ENCODE measurements around the gene MBOAT2.

Gene MBOAT2

DNA sequence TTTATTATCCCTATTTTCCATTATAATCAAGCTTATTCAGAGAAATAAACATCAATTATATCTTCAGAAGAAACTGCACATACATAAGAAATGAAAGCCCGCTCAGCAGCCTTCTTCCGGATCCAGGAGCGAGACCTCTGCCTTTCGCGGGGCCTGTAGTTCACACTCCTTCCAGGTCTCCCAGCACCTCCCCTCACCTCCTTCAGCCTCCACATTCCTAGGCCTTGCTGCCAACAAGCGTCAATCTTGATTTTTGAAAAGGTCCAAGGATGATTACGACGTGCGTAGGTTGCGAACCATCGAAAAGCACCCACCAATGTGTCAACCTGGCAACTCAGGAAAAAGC is 165.7 kb downstream of the MBOAT2 start:
- no peak overlapping the region for H2AK5ac ChIP-seq (ENCODE audit: low read length)
- H3K27ac ChIP-seq (ENCODE audit: low read depth, low read length) = no peak overlapping the region
- WGBS (ENCODE audit: extremely low coverage, insufficient coverage, insufficient read length) = no CpG with 5 or more reads among the region's 11 CpGs
- H3K23ac ChIP-seq (ENCODE audit: low read length) = no peak overlapping the region
- peaks cover 0 to 2% of the 10 kb centered on the region in 2 experiments for H3K36me3 ChIP-seq (ENCODE audit: control insufficient read depth in 1 of 2, insufficient read depth in 2 of 2, low read length in 2 of 2)
- no peak overlapping the region for H3K4ac ChIP-seq (ENCODE audit: low read depth, low read length)
- H3K4me2 ChIP-seq (ENCODE audit: low read length) = peak overlapping the region; percentile 39
- H2BK120ac ChIP-seq (ENCODE audit: insufficient read depth, low read length, poor library complexity) = no peak overlapping the region
- no peaks in the 10 kb centered on the region for H3K9me3 ChIP-seq (ENCODE audit: insufficient read depth, low read depth, low read length)
- no peak overlapping the region for H2BK12ac ChIP-seq (ENCODE audit: low read length)
- H2AFZ ChIP-seq (ENCODE audit: insufficient read depth, low read length, poor library complexity) = no peak overlapping the region
- H3K9ac ChIP-seq (ENCODE audit: low read length) = no peak overlapping the region
- no peak overlapping the region for H4K12ac ChIP-seq (ENCODE audit: low read depth, low read length)
- no peak for DNase-seq
- H4K91ac ChIP-seq (ENCODE audit: low read depth, low read length) = no peak overlapping the region
- no peak overlapping the region for H4K8ac ChIP-seq (ENCODE audit: low read depth, low read length)
- H3K4me1 ChIP-seq (ENCODE audit: control insufficient read depth in 1 of 2, insufficient read depth in 2 of 2, low read length in 2 of 2) = peaks cover 4 to 7% of the 10 kb centered on the region in 2 experiments
- no peak overlapping the region for H2BK5ac ChIP-seq (ENCODE audit: low read depth, low read length, poor library complexity)
- H3K27me3 ChIP-seq (ENCODE audit: insufficient read depth, low read length) = no peaks in the 10 kb centered on the region
- H3K14ac ChIP-seq (ENCODE audit: low read length) = no peak overlapping the region
- H3K79me2 ChIP-seq (ENCODE audit: control insufficient read depth, insufficient read depth, low read length, poor library complexity) = peaks cover 2% of the 10 kb centered on the region
- no peak overlapping the region for H3K18ac ChIP-seq (ENCODE audit: low read length)
- peaks cover 4% of the 10 kb centered on the region for H3K79me1 ChIP-seq (ENCODE audit: low read length)
- H3K4me3 ChIP-seq (ENCODE audit: low read depth, low read length) = no peak overlapping the region

DNA sequence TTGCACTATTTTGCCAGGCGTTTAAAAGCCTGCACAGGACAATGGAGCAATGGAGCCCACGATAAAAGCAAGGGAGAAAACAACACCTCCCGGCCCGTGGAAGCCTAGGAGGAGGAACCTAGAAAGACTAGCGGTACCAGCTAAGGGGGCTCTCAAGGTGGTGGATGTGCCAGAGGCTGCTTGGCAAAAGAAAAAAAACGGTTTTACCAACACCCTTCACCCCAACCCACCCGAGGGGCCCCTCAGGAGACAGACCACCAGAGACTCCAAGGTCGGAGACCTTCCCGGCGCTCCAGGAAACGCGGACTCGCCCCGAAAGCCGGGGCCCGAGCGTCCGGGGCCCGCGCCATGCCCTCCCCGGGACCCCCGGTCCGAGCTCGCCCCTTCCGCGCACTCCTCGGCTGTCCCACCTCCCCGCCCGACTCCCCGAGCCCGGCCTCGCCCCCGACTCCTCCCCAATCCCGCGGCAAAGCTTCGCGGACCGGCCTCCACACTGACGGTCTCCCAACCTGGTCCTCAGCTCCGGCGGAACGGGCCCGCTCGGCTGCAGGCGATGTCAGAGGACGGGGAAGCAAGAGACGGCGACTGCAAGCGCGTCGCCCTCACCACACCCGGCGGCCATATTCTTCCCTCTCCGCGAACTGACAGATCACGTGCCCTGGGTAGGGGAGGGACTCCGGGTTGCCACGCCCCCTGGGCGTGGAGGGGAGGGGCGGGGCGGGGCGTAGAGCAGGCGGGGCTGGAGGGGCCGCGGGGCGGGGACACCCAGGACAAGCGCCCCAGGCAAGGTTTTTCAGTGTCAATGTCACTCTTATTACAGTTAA is 166.3 kb downstream of the MBOAT2 start, which contains the start of gene KIDINS220:
KIDINS220 (minus strand) TSS at position 643 of the 824 bp plus-strand sequence. CDS start 10,520 bp downstream, outside the sequence.
- H3K36me3 ChIP-seq (ENCODE audit: control insufficient read depth in 1 of 2, insufficient read depth in 2 of 2, low read length in 2 of 2) = peaks cover 0 to 2% of the 10 kb centered on the region in 2 experiments
- H3K4me3 ChIP-seq (ENCODE audit: low read depth, low read length) = peak within 1 kb of the TSS; percentile 99
- H3K14ac ChIP-seq (ENCODE audit: low read length) = peak within 1 kb of the TSS; percentile 74
- H4K91ac ChIP-seq (ENCODE audit: low read depth, low read length) = peak within 1 kb of the TSS; percentile 76
- H2BK12ac ChIP-seq (ENCODE audit: low read length) = peak within 1 kb of the TSS; percentile 8
- peaks cover 4 to 7% of the 10 kb centered on the region in 2 experiments for H3K4me1 ChIP-seq (ENCODE audit: control insufficient read depth in 1 of 2, insufficient read depth in 2 of 2, low read length in 2 of 2)
- WGBS (ENCODE audit: extremely low coverage, insufficient coverage, insufficient read length) = no CpG with 5 or more reads among the region's 67 CpGs
- peak within 1 kb of the TSS; percentile 81 for H4K8ac ChIP-seq (ENCODE audit: low read depth, low read length)
- peak within 1 kb of the TSS; percentile 8 for H4K12ac ChIP-seq (ENCODE audit: low read depth, low read length)
- H3K23ac ChIP-seq (ENCODE audit: low read length) = no peak within 1 kb of the TSS
- H3K79me1 ChIP-seq (ENCODE audit: low read length) = peaks cover 4% of the 10 kb centered on the region
- H3K27ac ChIP-seq (ENCODE audit: low read depth, low read length) = no peak within 1 kb of the TSS
- H2BK5ac ChIP-seq (ENCODE audit: low read depth, low read length, poor library complexity) = peak within 1 kb of the TSS; percentile 53
- peaks cover 2% of the 10 kb centered on the region for H3K79me2 ChIP-seq (ENCODE audit: control insufficient read depth, insufficient read depth, low read length, poor library complexity)
- H2BK120ac ChIP-seq (ENCODE audit: insufficient read depth, low read length, poor library complexity) = peak within 1 kb of the TSS; percentile 26
- no peaks in the 10 kb centered on the region for H3K9me3 ChIP-seq (ENCODE audit: insufficient read depth, low read depth, low read length)
- peak within 1 kb of the TSS; percentile 86 for H3K4me2 ChIP-seq (ENCODE audit: low read length)
- H3K4ac ChIP-seq (ENCODE audit: low read depth, low read length) = peak within 1 kb of the TSS; percentile 52
- peak within 1 kb of the TSS; percentile 93 for H3K9ac ChIP-seq (ENCODE audit: low read length)
- H2AFZ ChIP-seq (ENCODE audit: insufficient read depth, low read length, poor library complexity) = peak within 1 kb of the TSS; percentile 100
- H3K18ac ChIP-seq (ENCODE audit: low read length) = peak within 1 kb of the TSS; percentile 60
- H2AK5ac ChIP-seq (ENCODE audit: low read length) = no peak within 1 kb of the TSS
- peak; percentile 85 to 91 for DNase-seq
- no peaks in the 10 kb centered on the region for H3K27me3 ChIP-seq (ENCODE audit: insufficient read depth, low read length)

DNA sequence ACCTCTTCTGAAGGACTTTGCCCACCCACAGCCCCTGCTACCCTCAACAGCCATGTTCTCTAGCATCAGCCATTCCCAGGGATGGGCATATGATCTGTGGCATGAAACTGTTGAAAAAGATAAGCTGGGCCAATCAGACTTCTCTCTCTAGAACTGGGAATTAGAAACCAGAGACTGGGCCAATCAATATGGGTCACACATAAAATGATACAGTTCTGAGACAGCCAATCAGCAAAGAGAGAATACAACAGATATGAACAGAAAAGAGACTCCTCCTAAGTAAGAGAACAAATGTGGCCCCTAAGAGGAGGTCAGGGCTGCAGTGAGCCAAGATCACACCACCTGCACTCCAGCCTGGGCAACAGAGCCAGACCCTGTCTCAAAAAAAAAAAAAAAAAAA is 168.2 kb downstream of the MBOAT2 start:
- Histone ChIP-seq H3K27me3 (ENCODE audit: insufficient read depth, low read length) (no peaks in the 10 kb centered on the region), H3K9ac (ENCODE audit: low read length) (no peak overlapping the region), H3K18ac (ENCODE audit: low read length) (no peak overlapping the region), H3K4me1 (ENCODE audit: control insufficient read depth in 1 of 2, insufficient read depth in 2 of 2, low read length in 2 of 2) (peaks cover 4 to 7% of the 10 kb centered on the region in 2 experiments), H2AK5ac (ENCODE audit: low read length) (no peak overlapping the region), H2BK120ac (ENCODE audit: insufficient read depth, low read length, poor library complexity) (no peak overlapping the region), H4K12ac (ENCODE audit: low read depth, low read length) (no peak overlapping the region), H3K27ac (ENCODE audit: low read depth, low read length) (no peak overlapping the region), H3K4me2 (ENCODE audit: low read length) (no peak overlapping the region), H3K4ac (ENCODE audit: low read depth, low read length) (no peak overlapping the region), H3K14ac (ENCODE audit: low read length) (no peak overlapping the region), H3K4me3 (ENCODE audit: low read depth, low read length) (no peak overlapping the region), H3K23ac (ENCODE audit: low read length) (no peak overlapping the region), H2BK5ac (ENCODE audit: low read depth, low read length, poor library complexity) (no peak overlapping the region), H2BK12ac (ENCODE audit: low read length) (no peak overlapping the region), H3K9me3 (ENCODE audit: insufficient read depth, low read depth, low read length) (no peaks in the 10 kb centered on the region), H4K91ac (ENCODE audit: low read depth, low read length) (no peak overlapping the region), H3K79me2 (ENCODE audit: control insufficient read depth, insufficient read depth, low read length, poor library complexity) (peaks cover 2% of the 10 kb centered on the region), H4K8ac (ENCODE audit: low read depth, low read length) (no peak overlapping the region), H2AFZ (ENCODE audit: insufficient read depth, low read length, poor library complexity) (no peak overlapping the region), H3K36me3 (ENCODE audit: control insufficient read depth in 1 of 2, insufficient read depth in 2 of 2, low read length in 2 of 2) (peaks cover 0 to 2% of the 10 kb centered on the region in 2 experiments), H3K79me1 (ENCODE audit: low read length) (peaks cover 4% of the 10 kb centered on the region)
- DNase-seq = no peak

DNA sequence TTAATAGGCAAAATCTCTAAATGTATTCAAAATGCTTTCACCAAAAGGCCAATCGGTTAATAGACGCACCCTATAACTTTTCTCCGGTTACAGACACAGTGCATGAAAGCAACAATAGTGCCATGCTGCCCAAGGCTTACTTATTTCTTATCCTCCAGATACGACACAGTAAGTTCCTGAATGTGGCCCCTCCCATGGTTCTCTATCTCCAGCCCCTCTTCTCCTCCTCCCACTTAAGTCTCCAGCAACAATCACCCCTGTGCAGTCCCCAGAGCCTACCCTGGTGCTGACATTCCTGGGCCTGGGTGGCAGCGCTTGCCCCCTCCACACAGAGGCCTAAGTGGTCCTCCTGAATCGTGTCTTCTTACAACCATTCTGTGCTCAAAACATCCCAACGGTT is 169.6 kb downstream of the MBOAT2 start:
- Histone ChIP-seq H3K79me2 (ENCODE audit: control insufficient read depth, insufficient read depth, low read length, poor library complexity) (peaks cover 2% of the 10 kb centered on the region), H3K79me1 (ENCODE audit: low read length) (peaks cover 4% of the 10 kb centered on the region), H3K18ac (ENCODE audit: low read length) (no peak overlapping the region), H4K12ac (ENCODE audit: low read depth, low read length) (no peak overlapping the region), H3K9me3 (ENCODE audit: insufficient read depth, low read depth, low read length) (no peaks in the 10 kb centered on the region), H4K91ac (ENCODE audit: low read depth, low read length) (no peak overlapping the region), H3K4ac (ENCODE audit: low read depth, low read length) (no peak overlapping the region), H3K14ac (ENCODE audit: low read length) (no peak overlapping the region), H2BK5ac (ENCODE audit: low read depth, low read length, poor library complexity) (no peak overlapping the region), H3K9ac (ENCODE audit: low read length) (no peak overlapping the region), H2BK120ac (ENCODE audit: insufficient read depth, low read length, poor library complexity) (no peak overlapping the region), H3K27ac (ENCODE audit: low read depth, low read length) (no peak overlapping the region), H3K36me3 (ENCODE audit: control insufficient read depth in 1 of 2, insufficient read depth in 2 of 2, low read length in 2 of 2) (peaks cover 0 to 2% of the 10 kb centered on the region in 2 experiments), H3K23ac (ENCODE audit: low read length) (no peak overlapping the region), H2BK12ac (ENCODE audit: low read length) (no peak overlapping the region), H3K4me3 (ENCODE audit: low read depth, low read length) (no peak overlapping the region), H3K4me2 (ENCODE audit: low read length) (no peak overlapping the region), H2AK5ac (ENCODE audit: low read length) (no peak overlapping the region), H4K8ac (ENCODE audit: low read depth, low read length) (no peak overlapping the region), H3K27me3 (ENCODE audit: insufficient read depth, low read length) (no peaks in the 10 kb centered on the region), H2AFZ (ENCODE audit: insufficient read depth, low read length, poor library complexity) (peak overlapping the region; percentile 44), H3K4me1 (ENCODE audit: control insufficient read depth in 1 of 2, insufficient read depth in 2 of 2, low read length in 2 of 2) (peaks cover 4 to 7% of the 10 kb centered on the region in 2 experiments)
- WGBS (ENCODE audit: extremely low coverage, insufficient coverage, insufficient read length) = no CpG with 5 or more reads among the region's 7 CpGs
- no peak for DNase-seq
